Measurements from ENCODE around the gene PCAT7.
"Not testable (repeated sequence)": the region's sequence is repeated elsewhere in the genome, so short reads cannot be mapped to it uniquely, and the experiment has no call there.

Gene PCAT7

DNA sequence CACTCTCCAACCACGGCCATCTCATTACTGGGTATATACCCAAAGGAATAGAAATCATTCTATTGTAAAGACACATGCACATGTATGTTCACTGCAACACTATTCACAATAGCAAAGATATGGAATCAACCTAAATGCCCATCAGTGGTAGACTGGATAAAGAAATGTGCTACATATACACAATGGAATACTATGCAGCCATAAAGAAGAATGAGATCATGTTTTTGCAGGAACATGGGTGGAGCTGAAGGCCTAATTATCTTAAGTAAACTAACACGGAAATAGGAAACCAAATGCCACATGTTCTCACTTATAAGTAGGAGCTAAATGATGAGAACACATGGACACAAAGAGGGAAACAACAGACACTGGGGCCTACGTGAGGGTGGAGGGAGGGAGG is 9.4 kb downstream of the PCAT7 start:
- not testable (repeated sequence) for DNase-seq

DNA sequence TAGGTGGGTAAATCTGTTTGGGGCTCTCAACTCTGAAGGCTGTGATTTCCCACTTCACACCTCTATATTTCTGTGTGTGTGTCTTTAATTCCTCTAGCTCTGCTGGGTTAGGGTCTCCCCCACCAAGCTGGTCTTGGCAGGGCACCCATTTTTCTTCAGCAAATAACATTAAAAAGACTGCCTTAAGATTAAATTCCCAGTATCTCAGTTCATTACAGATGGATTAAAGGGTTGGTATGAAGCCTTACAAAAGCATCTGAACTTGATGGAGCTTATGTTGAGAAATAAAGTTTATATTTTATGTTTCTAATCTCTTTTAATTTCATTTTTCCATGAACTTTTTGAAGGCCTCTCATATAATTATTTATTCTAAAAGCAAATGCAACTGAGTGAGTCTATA is 11.7 kb downstream of the PCAT7 start:
- no peak for DNase-seq

DNA sequence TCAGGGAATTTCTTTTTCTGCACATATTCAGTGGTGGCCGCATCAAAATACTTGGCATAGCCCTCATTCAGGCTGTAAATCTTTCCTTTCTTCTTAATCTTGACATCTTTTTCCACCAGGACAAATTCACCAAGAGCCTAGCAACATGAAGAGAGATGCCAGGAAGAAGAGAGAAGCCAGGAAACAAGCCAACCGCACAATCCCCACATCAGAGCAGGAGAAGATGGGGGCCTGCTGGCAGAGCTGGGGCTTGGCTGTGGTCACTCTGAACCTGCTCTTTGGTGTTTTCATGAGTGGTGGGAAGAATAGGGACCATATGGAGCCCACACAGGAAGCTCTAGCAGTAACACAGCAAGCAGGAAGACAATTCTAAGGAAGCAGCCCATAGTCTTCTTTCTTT is 12.4 kb downstream of the PCAT7 start:
- no peak for DNase-seq

DNA sequence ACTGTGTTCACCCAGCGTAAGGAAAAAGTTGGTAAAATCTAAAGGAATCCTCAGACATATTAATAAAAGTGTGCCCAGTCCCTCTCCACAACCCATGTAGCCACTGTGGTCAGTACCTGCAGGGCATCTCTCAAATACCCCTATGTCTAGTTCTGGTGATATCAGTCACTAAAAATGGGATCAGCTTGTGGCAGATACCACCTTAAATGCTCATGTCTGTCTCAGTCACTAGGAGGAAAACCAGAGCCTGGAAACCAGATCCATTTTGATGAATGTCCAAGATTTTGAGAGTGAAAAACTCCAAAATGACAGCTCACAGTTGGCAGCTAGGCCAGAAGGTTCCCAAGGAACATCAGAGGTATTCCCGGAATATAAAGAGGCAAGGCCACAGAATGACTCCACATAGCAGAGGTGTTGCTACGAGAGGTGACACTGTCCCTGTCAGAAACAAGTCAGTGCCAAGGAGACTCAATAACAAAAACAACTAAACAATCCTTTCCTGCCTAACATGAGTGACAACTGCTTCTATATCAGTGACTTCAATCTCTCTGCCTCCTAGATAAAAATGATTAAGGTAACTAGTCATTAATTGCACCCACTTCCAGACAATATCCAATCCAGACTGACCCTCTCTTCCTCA is 13.5 kb downstream of the PCAT7 start:
- DNase-seq: no peak

DNA sequence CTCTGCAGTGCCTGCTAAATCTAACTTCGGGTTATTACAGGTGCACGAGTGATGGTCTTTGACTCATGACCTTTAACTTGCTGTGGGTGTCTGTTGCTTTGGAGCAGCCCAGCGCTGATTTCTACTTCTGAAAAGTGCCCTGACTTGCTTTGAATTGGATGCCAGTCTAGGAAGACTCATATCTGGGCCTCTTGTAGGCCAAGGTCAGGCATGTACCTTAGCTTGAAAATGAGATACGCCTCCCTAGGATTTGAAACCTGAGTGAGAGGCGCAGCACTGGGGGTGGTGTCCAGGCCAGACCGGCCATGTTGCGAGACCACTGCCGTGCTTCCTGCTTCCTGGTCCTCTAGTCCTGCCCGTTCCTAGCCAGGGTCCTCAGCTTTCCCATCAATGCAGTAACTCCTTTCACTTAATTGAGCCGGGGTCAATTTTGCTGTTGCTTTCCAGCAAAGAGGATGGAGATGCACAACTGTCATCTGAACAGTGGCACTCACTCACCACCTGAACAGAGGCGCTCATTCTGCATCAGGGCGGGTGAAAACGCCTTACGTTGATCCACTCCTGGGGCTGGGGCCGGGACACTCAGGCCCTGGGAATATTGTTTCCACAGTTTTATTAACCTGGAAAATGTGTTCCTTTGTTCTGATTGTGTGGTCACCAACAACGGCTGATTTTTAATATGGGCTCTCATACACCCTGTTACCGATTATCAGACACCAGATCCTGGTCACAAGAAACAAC is 14.3 kb downstream of the PCAT7 start:
- DNase-seq: no peak

DNA sequence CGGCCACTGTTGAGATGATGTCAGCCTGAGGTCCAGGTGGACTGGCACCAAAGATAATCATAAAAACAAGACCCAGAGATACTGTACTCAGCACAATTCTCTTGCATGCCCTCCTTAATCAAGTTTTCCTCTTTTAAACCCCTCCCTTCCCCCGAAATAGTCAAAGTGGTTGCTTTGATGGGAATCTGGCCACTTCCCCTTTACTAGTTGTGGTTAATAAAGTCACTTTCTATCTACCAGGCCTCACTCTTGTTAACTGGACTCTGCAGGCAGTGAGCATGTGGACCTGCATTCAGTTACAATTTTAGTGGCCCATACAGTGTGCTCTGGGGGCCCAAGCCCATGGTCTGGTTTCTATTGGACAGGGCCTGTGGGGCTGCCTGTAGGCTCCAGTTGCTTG is 21.2 kb downstream of the PCAT7 start:
- DNase-seq: no peak

DNA sequence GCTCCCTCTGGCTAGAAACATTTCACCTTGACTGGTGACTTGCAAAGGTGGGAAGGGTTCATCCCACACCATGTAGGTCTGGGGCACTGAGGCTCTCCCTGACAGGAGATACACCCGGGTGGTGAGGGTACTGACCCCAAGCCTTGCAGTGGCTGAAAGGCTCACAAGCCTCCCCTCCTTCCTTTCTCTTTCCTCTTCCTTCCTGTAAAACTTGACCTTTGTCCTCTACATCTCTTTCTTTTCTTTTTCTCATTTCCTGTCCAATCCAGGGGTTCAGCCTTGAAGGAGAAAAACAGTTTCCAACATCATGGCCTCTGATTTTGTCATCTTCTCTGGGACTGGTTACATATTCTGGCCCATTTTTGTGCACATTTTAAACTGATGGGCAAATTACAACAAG is 22.2 kb downstream of the PCAT7 start:
- DNase-seq: no peak

DNA sequence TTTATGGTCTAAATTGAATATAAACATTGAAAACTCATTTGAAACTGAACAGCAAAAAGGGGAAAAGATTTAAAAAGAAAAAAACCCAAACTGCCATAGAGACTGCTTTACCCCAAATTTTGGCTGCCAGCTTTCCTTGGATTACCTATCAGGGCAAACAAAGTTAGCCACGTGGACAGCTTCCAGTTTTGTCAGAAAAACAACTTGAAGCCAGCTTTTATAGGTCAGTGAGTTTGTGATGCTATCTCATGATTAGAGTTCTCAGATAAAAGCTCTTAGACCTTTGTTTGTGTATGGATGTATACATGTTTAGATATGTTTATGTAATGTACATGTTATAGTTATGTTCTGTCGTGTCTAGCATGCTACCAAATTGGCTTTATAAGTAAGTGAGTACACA is 22.7 kb downstream of the PCAT7 start:
- DNase-seq: no peak

DNA sequence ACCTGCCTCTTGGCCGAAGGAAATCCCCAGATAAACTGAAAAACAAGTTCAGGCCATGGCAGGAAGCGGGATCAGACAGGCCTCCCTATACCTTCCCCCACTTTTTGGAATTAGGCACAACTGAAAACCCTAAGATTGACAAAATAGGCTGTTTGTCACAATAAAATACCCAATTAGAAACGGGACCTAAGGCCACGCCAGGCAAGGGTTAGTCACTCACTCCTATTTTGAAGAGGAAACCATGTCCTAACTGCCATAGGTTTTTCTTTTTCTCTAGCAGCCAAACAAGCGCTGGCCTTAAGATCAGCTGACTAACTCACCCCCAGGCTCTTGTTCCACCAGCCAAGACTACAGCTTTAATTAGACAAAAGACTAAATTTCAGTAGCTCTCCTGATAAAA is 26.8 kb downstream of the PCAT7 start:
- no peak for DNase-seq

DNA sequence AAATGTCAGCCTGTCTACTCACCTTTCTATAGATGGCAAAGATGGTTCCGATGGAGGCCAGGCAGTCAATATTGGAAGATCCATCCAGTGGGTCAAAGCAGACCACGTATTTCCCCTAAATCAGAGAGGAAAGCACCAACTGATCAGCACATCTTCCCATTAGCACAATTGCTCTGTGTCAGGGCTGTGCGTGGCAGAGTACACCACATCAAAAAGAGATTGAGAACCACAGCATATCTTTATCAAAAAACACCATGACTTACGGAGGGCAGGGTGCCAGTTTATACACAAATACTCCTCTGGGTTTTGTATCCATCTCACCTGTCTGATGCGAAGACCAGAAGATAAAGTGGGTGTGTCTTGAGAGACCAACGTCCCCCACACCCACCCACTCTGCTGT is 29.7 kb downstream of the PCAT7 start:
- DNase-seq: no peak

DNA sequence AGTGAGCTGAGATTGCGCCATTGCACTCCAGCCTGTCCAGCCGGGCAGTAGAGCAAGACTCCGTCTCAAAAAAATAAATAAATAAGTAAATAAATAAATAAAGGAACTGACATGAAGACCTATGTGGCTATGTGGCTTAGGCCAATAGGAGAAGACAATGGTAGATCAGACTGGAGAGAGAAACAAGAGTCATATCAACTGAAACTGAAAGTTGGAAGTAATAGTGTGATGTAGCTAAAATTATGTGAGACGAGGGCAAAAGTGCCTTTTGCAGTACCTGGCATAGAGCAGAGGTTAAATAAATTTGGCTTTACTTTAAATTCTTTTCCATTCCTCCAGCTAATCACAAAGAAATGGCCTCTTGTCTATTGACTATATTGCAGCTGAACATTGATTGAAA is 31.4 kb downstream of the PCAT7 start:
- DNase-seq: no peak

DNA sequence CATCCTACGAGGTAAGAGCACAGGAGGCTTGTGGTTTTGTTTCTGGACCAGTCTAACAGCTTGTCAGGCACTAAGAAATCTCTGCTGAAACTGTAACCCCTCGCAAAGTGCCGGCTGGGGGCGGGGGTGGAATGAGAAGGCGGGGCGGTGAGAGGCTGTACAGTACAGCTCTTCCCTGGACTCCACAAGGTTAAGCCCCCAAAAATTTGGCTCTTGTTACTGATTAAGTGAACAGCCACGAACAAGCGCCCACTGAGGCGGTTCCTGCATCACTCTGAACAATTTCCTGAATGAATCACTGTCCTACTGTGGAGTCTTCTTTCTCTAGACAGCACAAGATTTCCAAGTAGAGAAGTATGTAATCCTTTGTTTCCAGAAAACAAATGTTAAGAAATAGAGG is 31.9 kb downstream of the PCAT7 start:
- DNase-seq: no peak

DNA sequence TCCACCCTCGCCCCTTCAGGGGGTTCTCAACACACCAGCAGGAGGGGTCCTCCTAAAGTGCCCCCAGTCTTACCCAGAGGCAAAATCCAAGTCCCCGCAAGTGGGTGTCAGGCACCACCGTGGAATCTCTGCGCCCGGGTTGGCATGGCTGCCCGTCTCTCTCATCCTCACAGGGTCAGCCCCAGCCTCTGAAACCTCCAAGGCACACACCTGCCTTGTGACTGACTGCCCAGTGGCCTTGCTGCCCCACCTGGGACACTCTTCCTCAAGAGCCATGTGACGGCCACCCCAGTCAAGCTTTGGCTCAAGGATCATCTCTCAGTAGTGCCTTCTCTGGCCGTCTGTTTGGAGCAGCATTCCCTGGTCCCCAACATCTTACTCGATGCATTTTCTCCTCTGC is 33.8 kb downstream of the PCAT7 start:
- DNase-seq: no peak

DNA sequence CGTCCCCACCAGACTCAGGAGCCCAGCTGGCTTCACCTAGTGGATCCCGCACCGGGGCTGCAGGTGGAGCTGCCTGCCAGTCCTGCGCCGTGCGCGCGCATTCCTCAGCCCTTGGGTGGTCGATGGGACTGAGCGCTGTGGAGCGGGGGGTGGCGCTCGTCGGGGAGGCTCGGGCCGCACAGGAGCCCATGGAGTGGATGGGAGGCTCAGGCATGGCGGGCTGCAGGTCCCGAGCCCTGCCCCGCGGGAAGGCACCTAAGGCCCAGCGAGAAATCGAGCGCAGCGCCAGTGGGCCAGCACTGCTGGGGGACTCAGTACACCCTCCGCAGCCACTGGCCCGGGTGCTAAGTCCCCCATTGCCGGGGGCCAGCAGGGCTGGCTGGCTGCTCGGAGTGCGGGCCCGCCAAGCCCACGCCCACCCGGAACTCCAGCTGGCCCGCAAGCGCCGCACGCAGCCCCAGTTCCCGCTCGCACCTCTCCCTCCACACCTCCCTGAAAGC is 36.2 kb downstream of the PCAT7 start:
- DNase-seq: not testable (repeated sequence)

DNA sequence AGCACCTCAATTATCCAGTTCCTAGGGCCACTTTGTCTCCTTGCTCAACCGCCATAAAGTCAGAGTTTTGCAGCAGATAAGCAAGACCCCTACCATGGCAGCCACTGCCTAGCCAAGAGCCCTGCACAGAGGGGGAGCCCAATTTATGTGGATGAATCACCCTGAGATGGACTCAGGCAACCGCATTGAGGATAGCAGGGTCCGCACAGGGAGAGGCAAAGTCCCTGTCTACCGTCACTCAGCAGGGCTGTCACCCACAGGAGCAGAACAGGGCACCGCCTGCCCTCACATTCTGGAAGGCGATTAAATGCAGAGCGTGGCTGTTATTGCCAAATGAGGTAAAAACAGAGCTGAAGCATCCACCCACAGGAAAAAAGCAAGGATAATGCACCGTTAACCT is 37.0 kb downstream of the PCAT7 start:
- DNase-seq: no peak

DNA sequence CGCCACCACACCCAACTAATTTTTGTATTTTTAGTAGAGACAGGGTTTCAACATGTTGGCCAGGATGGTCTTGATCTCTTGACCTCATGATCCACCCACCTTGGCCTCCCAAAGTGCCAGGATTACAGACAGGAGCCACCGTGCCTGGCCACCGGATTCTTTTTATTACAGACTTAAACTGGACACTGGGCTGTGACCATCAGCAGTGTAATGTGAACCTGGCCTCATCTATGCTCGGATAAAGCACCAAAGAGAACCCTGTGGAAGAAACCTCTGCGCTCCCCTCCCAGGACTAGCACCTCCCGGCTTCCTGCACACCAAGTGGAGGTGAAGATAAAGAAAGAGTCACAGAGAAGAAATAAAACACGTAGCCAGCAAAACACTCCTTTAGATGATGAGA is 37.8 kb downstream of the PCAT7 start:
- not testable (repeated sequence) for DNase-seq

DNA sequence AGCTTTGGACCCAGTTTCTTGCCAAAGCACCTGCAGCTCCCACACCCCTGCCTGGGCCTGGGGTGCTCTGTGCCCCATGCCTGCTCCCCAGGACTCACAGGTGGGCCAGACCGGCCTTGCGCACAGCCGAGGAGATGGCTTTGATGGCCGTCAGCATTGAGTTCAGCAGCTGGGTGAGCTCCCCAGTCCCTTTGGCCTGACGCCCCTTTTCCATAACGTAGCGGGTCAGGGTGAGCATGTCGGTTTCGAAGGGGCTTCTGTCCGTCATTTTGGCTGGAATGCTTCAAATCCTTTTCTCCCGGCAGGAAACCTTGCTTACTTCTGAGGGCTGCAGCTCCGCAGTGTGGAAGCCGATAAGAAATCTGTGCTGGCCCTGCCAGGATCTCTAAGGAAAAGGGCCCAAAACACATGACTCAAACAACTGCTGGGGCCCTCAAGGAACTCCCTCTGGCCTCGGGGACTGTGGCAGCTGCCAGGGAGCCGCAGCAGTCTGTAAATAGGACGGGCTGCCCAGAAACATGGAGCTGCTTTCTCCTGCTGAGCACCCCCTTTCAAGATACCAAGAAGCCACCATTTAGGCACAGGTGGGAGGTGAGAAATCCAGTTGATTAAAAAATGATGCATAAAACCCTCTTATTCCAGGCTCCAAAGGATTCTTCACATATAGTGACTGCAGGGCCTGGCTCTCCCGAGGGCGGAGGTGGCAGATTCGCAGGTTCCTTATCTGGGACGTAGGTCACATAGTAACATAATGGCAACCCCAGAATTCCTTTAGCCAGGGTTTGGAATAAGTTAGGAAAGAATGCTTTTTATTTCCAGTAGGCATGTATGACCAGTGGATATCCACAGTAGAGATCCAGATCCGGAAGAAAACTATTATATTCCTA is 38.8 kb downstream of the PCAT7 start, which contains the start of gene FBP2:
Gene FBP2, minus strand, starts transcription at position 366 of the 887 bp plus-strand sequence. Its CDS starts 98 bp downstream, at position 268.
- no peak for DNase-seq

DNA sequence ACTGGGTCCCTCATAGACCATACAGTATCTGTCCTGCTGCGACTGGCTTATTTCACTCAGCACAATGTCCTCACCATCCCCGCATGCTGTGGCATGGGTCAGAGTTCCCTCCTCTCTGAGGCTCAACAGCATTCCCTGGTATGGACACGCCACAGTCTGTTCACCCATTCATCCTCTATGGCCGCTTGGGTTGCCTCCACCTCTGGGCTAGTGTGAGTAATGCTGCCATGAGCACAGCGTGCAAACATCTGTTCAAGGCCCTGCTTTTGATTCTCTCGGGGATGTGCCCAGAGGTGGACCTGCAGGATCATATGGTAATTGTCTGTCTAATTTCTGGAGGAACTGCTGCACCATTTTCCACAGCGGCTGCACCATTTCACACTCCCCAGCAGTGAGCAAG is 44.2 kb downstream of the PCAT7 start:
- no peak for DNase-seq

DNA sequence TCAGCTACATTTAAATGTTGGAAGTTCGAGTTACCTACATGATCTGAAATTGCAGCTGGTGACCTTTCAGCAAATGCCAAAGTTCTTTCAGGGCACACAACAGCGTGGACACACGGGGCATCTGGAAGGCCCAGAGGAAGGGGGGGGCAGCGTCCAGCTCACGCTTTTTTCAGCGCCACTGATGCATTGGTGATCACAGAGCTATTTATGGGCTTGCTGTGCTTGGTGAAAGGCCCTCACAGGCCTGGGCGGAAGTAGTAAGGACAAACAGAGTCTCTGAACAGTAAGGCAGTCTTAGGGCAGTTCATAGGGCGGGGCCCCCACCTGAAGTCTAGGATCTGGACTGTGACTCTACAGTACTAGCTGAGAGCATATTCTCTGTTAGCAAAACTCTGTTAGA is 45.4 kb downstream of the PCAT7 start:
- no peak for DNase-seq

DNA sequence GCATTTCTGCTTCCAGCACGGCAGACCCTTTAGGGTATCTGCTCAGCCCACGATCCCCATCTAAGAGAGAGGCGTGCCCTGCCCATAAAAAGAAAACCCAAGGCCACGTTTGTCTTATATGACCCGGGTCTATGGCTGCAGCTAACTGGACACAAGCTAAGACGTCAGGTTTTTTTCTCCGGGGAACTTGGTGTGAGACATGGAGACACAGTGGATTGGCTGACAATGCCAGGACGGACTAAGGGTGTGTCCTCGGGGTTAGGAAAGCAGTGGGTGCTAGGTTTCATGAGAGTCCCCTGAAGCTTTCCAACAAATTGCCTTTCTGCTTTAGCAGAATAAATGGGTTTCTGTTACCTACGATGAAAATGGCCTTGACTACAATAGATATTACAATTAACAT is 45.8 kb downstream of the PCAT7 start:
- DNase-seq: no peak

DNA sequence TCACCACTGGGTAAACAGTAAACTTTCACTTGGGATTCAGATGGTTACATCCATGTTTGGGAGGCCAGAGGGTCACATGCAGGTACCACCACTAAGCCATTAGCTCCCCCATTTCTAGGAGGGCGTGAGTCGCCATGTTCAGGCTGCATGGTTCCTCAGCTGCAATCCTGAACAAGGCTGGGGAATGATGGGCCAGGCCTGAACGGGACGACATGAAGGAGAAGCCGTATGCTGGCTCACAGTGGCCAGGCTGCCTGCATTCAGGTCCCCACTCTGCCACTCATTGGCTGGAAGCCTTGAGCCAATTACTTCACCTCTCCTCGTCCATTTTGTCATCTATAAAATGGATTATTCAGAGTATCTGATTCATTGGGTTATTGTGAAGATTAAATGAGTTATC is 47.8 kb downstream of the PCAT7 start:
- no peak for DNase-seq

DNA sequence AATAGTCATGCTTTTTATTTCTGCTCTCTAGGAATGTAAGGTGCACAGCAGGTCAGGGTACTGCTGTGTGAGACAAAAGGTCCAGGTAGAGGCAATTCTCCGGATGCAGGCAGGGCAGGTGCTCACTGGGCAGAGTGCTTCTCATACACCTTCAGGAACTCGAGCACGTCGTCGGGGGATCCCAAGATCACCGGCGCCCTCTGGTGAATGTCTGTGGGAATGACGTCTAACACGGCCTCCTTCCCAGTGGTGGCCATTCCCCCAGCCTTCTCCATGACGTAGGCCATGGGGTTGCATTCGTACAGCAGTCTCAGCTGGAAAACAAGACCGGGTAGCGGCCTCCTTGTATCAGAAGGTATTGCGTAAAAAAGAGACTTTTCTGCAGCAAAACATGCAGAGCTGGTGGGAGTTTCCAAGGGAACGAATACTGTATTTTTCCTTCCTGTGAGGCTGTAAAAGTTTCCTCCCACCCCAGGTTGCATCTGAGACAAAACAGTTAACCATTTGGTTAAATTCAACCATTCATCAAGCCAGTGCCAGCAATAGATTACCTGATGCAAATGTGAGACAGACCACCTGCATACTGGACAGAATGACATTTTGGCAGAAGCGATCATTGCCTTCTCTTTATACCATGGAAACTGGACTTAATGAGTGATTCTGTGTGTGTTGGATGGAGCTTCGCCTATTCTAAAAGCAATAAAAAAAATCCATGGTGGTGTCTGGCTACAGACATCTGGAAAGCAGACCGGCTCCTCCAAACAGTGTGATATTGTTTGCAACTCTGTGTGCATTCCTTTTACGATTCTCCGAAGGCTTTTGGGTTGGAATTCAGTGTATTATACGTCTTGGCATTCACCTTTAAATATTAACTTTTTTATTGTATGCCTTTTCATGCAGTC is 48.6 kb downstream of the PCAT7 start:
- peak; percentile 6 for DNase-seq
